Adrenal gland (tissue), 5 donors: ENCODE data around the gene TH.

ENCODE experiments used
- POLR2A ChIP-seq, 2 donors: fragments of 450-650 bp; IDR thresholded peaks; one replicate each; pipeline ENCODE4 v1.6.1; 2017; ENCODE audit warnings: antibody characterized with exemption in 2 of 2, mild to moderate bottlenecking in 2 of 2, moderate library complexity in 1 of 2
- TF ChIP-seq, protein P1 (sequence below), 6 experiments: fragments of 450-650 bp in 4 of 6; fragments of 200-600 bp in 2 of 6; sonication (generic) in 1 of 6; IDR thresholded peaks; 1 replicate in 5 of 6; 2 replicates in 1 of 6; pipeline versions ENCODE4 v1.5.1 to v1.8.0; 2016 to 2021; ENCODE audit warnings: antibody characterized with exemption in 6 of 6, mild to moderate bottlenecking in 2 of 6, moderate library complexity in 1 of 6
- donor health status: DM: no; HTN: no; CAD: no.

DNA sequence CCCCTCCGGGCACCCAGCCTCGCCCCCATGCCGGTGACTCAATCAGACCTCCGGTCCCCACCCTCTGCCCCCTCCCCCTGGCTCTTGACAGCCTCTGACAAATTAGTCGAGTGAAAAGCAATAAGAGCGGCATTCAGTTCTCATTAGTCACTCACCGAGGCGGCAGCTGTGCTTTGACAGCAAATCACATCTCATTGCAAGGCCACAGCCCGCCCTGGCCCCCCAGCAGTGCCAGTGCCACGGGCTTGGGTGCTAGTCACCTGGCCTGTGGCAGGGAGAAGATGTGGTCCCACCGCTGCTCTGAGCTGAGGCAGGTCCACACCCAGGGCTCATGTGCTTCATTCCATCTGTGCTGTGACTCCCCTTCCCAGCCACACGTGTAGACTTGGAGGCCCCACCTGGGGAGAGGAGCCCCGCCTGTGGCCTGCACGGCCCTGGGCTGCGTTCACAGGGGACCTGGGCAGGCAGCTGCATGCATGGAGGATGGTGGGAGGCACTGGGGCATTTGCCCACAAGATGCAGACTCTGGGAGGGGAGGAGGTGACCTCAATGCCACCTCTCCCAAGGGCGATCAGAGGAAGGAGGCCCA, 7.4 kb upstream of the TH start:
- TF ChIP-seq, protein P1, sequence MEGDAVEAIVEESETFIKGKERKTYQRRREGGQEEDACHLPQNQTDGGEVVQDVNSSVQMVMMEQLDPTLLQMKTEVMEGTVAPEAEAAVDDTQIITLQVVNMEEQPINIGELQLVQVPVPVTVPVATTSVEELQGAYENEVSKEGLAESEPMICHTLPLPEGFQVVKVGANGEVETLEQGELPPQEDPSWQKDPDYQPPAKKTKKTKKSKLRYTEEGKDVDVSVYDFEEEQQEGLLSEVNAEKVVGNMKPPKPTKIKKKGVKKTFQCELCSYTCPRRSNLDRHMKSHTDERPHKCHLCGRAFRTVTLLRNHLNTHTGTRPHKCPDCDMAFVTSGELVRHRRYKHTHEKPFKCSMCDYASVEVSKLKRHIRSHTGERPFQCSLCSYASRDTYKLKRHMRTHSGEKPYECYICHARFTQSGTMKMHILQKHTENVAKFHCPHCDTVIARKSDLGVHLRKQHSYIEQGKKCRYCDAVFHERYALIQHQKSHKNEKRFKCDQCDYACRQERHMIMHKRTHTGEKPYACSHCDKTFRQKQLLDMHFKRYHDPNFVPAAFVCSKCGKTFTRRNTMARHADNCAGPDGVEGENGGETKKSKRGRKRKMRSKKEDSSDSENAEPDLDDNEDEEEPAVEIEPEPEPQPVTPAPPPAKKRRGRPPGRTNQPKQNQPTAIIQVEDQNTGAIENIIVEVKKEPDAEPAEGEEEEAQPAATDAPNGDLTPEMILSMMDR (IDR thresholded peaks at IDR 0.05), result no peak
- TF ChIP-seq POLR2A (IDR thresholded peaks at IDR 0.05), result no peak
